ENCODE measurements around the gene ACY1.

DNA sequence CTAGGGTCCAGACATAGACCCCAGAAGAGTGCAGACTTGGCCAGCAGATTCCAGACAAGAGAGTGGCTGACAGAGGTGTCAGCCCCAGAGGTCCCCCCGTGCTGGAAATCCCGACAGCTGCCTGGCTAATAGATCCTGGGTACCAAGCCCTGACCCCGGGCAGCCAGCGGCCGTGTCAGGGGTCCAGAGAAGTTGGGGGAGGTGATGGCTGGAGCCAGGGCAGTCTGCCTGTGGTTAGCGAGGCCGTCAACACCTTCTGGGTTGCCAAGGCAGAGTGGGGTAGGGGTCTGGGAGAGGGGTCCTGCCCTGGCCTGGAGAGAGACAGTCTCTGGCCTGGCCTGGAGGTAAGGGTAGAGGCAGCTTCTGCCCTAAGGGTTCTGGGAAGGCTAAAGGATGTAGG is 37.5 kb downstream of the ACY1 start:
- TF ChIP-seq, protein P1, sequence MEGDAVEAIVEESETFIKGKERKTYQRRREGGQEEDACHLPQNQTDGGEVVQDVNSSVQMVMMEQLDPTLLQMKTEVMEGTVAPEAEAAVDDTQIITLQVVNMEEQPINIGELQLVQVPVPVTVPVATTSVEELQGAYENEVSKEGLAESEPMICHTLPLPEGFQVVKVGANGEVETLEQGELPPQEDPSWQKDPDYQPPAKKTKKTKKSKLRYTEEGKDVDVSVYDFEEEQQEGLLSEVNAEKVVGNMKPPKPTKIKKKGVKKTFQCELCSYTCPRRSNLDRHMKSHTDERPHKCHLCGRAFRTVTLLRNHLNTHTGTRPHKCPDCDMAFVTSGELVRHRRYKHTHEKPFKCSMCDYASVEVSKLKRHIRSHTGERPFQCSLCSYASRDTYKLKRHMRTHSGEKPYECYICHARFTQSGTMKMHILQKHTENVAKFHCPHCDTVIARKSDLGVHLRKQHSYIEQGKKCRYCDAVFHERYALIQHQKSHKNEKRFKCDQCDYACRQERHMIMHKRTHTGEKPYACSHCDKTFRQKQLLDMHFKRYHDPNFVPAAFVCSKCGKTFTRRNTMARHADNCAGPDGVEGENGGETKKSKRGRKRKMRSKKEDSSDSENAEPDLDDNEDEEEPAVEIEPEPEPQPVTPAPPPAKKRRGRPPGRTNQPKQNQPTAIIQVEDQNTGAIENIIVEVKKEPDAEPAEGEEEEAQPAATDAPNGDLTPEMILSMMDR (IDR thresholded peaks at IDR 0.05; ENCODE audit: extremely low read depth in 1 of 2, insufficient read depth in 1 of 2, low read depth in 1 of 2, low read length in 2 of 2), result no peak
- TF ChIP-seq POLR2AphosphoS5 (IDR thresholded peaks at IDR 0.05; ENCODE audit: insufficient read depth, low read depth, low read length) (no peak), MYC (IDR thresholded peaks at IDR 0.05; ENCODE audit: low read depth, low read length) (no peak), POLR2A (IDR thresholded peaks at IDR 0.05; ENCODE audit: low read depth, low read length) (no peak), EZH2 (IDR thresholded peaks at IDR 0.05; ENCODE audit: borderline replicate concordance, low read depth, low read length, severe bottlenecking) (no peak)

Data from endothelial cell of umbilical vein (primary cell).